ENCODE results near the gene SDCCAG8. TPM values are rescaled to one million over a fixed set of nuclear protein-coding genes. Genes with fewer than 3 reads are reported as not detected.

Gene SDCCAG8
- polyA plus RNA-seq, 3 donors: 40.6 to 52.4 (median 48.9) TPM

- DNase-seq (ENCODE audit: extremely low read depth in 1 of 11, low read depth in 9 of 11, low spot score in 4 of 11): no peak
Observed at GRCh38 chr1:243461700-243462099, 205.9 kb downstream of the SDCCAG8 start.

- DNase-seq (ENCODE audit: extremely low read depth in 1 of 11, low read depth in 9 of 11, low spot score in 4 of 11): no peak
Observed at GRCh38 chr1:243462929-243463697, 207.3 kb downstream of the SDCCAG8 start.

GRCh38 chr1:243465081-243465480 lies 209.2 kb downstream of the SDCCAG8 start:
- no peak for DNase-seq (ENCODE audit: extremely low read depth in 1 of 11, low read depth in 9 of 11, low spot score in 4 of 11)

- no peak for DNase-seq (ENCODE audit: extremely low read depth in 1 of 11, low read depth in 9 of 11, low spot score in 4 of 11)
Observed at GRCh38 chr1:243465738-243466137, 209.9 kb downstream of the SDCCAG8 start.

- no peak for DNase-seq (ENCODE audit: extremely low read depth in 1 of 11, low read depth in 9 of 11, low spot score in 4 of 11)
Observed at GRCh38 chr1:243469497-243469896, 213.7 kb downstream of the SDCCAG8 start.

- no peak for DNase-seq (ENCODE audit: extremely low read depth in 1 of 11, low read depth in 9 of 11, low spot score in 4 of 11)
Observed at GRCh38 chr1:243470502-243470901, 214.7 kb downstream of the SDCCAG8 start.

GRCh38 chr1:243471026-243471685 lies 215.3 kb downstream of the SDCCAG8 start:
- DNase-seq (ENCODE audit: extremely low read depth in 1 of 11, low read depth in 9 of 11, low spot score in 4 of 11): no peak

GRCh38 chr1:243471754-243472745 lies 216.2 kb downstream of the SDCCAG8 start:
- no peak for DNase-seq (ENCODE audit: extremely low read depth in 1 of 11, low read depth in 9 of 11, low spot score in 4 of 11)

- DNase-seq (ENCODE audit: extremely low read depth in 1 of 11, low read depth in 9 of 11, low spot score in 4 of 11): no peak
Observed at GRCh38 chr1:243473227-243474135, 217.6 kb downstream of the SDCCAG8 start.

- DNase-seq (ENCODE audit: extremely low read depth in 1 of 11, low read depth in 9 of 11, low spot score in 4 of 11): no peak
Observed at GRCh38 chr1:243474136-243474881, 218.5 kb downstream of the SDCCAG8 start.

GRCh38 chr1:243474906-243475305 lies 219.1 kb downstream of the SDCCAG8 start:
- no peak for DNase-seq (ENCODE audit: extremely low read depth in 1 of 11, low read depth in 9 of 11, low spot score in 4 of 11)

GRCh38 chr1:243475966-243476365 lies 220.1 kb downstream of the SDCCAG8 start:
- DNase-seq (ENCODE audit: extremely low read depth in 1 of 11, low read depth in 9 of 11, low spot score in 4 of 11): no peak

- no peak for DNase-seq (ENCODE audit: extremely low read depth in 1 of 11, low read depth in 9 of 11, low spot score in 4 of 11)
Observed at GRCh38 chr1:243477731-243478290, 222.0 kb downstream of the SDCCAG8 start.

GRCh38 chr1:243481101-243481500 lies 225.3 kb downstream of the SDCCAG8 start:
- DNase-seq (ENCODE audit: extremely low read depth in 1 of 11, low read depth in 9 of 11, low spot score in 4 of 11): no peak

GRCh38 chr1:243482141-243483022 lies 226.5 kb downstream of the SDCCAG8 start:
- DNase-seq (ENCODE audit: extremely low read depth in 1 of 11, low read depth in 9 of 11, low spot score in 4 of 11): no peak

- no peak for DNase-seq (ENCODE audit: extremely low read depth in 1 of 11, low read depth in 9 of 11, low spot score in 4 of 11)
Observed at GRCh38 chr1:243483071-243483771, 227.4 kb downstream of the SDCCAG8 start.

All from renal cortex interstitium (tissue), 11 donors.